GM12892 (cell line): ENCODE measurements around the gene LYSET.
"Not testable (repeated sequence)": the region's sequence is repeated elsewhere in the genome, so short reads cannot be mapped to it uniquely, and the experiment has no call there.

Experiments used
- DNase-seq: peaks from one replicate; pipeline ENCODE4 v3.0.0; 2011; ENCODE audit not compliant: insufficient read length
- FAIRE-seq: peaks from 2 replicates; lab custom pipeline; 2011; peaks lifted over from hg19 to GRCh38; lab: Jason Lieb, UNC
- POLR2A ChIP-seq: IDR thresholded peaks from 2 replicates; pipeline ENCODE4 v1.6.1; 2011; ENCODE audit warnings: low read depth, low read length, control low read depth
- POLR2AphosphoS5 ChIP-seq: IDR thresholded peaks from 2 replicates; pipeline ENCODE4 v1.6.1; 2011; ENCODE audit warnings: low read depth, low read length, control low read depth
- TAF1 ChIP-seq: IDR thresholded peaks from 2 replicates; pipeline ENCODE4 v1.6.1; 2011; ENCODE audit warnings: low read depth, mild to moderate bottlenecking, control low read depth, low read length, borderline replicate concordance

Gene LYSET

DNA sequence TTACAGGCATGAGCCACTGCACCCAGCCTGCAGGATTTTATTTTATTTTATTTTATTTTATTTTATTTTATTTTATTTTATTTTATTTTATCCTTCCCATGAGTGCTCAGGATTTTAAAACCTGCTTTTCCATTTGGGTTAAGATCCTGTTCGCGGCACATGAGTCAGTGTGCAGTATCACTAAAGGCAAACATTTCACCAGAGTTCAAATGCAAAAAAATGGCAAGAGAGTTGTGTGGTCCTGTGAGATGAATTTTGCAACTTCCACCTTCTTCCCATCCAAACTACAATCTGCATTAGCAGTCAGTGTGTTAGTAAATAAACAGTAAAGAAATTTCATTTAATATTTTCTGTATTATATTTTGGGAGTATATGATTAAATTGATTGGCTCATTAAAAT is 29.4 kb upstream of the LYSET start:
- TF ChIP-seq TAF1 (no peak), POLR2AphosphoS5 (no peak)
- no peak for FAIRE-seq
- DNase-seq = no peak

DNA sequence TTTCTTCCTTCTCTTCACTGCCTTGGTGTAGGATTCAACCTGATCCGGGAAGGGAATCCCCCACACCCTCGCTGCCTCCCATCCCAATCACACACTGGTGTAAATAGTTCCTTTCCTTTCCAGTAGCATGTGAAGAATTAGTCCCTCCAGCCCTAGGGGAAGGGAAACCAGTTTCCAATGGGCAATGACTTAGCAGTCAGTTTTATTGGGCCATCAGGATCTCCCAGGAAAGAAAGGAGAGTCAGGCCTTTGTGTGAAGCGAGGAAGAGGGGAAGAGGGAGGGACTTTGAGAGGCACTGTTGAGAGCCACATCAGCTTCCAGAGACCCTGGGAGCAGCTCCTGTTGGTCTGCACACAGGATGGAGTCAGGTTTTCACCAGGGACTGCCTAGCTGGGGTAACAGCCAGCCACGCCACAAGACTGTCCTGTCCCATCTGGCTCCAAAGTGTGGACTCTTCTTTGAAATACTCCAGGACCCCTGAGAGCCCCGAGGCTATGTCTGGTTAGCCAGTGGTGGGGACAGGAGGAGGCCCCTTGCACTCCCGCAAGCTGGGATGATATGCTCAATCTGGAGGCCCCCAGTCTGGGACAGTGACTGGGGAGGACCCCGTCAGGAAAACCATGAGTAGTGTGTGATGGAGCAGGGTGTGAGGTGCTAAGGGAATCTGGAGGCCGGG is 28.3 kb upstream of the LYSET start:
- TF ChIP-seq POLR2AphosphoS5 (no peak), POLR2A (no peak), TAF1 (no peak)
- no peak for FAIRE-seq
- DNase-seq = no peak

- not testable (repeated sequence) for FAIRE-seq, DNase-seq
Measured at GRCh38 chr14:93158349-93158748, 26.8 kb upstream of the LYSET start.

DNA sequence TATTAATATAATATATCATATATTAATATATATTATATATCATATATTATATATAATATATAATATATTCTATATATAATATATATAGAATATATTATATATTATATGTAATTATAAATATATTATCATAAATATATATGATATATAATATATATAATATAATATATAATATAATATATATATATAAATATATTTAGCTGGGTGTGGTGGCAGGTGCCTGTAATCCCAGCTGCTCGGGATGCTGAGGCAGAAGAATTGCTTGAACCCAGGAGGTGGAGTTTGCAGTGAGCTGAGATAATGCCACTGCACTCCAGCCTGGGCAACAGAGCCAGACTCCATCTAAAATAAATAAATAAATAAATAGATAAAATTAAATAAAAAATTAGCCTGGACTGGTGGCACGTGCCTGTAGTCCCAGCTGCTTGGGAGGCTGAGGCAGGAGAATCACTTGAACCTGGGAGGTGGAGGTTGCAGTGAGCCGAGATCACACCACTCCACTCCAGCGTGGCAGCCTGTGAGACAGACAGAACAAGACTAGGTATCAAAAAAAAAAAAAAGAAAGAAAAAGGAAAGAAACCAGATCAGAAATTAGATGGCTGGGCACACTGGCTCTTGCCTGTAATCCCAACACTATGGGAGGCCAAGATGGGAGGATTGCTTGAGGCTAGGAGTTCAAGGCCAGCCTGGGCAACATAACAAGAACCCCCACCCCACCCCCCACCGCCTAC is 25.3 kb upstream of the LYSET start:
- not testable (repeated sequence) for FAIRE-seq, DNase-seq

GRCh38 chr14:93160353-93160801 is 24.7 kb upstream of the LYSET start:
- TF ChIP-seq TAF1 = no peak
- no peak for TF ChIP-seq POLR2AphosphoS5
- TF ChIP-seq POLR2A = no peak
- DNase-seq (no peak), FAIRE-seq (no peak)

DNA sequence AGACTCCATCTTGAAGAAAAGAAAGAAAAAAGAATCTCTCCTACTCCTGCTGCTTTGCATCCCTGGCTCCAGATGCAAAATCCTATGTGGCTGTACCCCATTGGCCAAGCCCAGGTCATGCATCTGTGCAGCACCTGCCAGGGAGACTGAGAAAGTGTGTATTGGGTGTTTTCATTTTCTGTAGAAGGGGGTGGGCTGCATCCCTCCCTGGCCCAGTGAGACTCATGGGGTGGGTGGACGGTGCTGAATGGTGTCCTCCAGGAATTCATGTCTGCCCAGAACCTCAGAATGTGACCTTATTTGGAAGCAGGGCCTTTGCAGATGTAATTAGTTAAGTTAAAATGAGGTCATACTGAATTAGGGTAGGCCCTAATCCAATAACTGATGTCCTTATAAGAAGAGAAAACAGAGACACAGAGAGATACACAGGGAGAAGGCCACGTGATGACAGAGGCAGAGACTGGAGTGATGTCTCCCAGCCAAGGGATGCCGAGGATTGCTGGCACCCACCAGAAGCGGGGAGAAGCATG is 23.6 kb upstream of the LYSET start:
- DNase-seq = no peak
- FAIRE-seq = no peak
- TF ChIP-seq POLR2A (no peak), POLR2AphosphoS5 (no peak), TAF1 (no peak)

DNA sequence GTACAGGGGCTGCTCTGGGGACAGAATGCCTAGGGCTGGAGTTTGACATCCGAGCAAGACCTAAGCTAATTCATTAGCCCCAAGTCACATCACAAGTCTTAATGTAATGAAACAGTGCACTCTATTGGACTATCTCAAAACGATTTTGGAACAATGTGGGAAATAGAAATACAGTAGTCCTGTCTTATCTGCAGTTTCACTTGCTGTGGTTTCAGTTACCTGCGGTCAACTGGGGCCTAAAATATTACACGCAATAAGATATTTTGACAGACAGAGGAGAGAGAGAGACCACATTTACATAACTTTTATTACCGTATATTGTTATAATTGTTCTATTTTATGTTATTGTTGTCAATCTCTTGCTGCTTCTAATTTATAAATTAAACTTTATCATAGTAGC is 21.6 kb upstream of the LYSET start:
- no peak for FAIRE-seq
- TF ChIP-seq POLR2A = no peak
- no peak for TF ChIP-seq TAF1
- TF ChIP-seq POLR2AphosphoS5 = no peak
- DNase-seq = no peak

GRCh38 chr14:93165271-93166265 is 19.5 kb upstream of the LYSET start:
- FAIRE-seq, DNase-seq: not testable (repeated sequence)

- not testable (repeated sequence) for DNase-seq, FAIRE-seq
Measured at GRCh38 chr14:93168610-93169009, 16.5 kb upstream of the LYSET start.

- not testable (repeated sequence) for FAIRE-seq, DNase-seq
Measured at GRCh38 chr14:93169619-93170018, 15.5 kb upstream of the LYSET start.

DNA sequence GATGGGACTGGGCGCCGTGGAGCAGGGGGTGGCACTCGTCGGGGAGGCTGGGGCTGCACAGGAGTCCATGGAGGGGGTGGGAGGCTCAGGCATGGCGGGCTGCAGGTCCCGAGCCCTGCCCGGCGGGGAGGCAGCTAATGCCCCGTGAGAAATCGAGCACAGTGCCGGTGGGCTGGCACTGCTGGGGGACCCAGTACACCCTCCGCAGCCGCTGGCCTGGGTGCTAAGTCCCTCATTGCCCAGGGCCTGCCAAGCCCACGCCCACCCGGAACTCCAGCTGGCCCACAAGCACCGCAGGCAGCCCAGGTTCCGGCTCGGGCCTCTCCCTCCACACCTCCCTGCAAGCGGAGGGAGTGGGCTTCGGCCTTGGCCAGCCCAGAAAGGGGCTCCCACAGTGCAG is 15.0 kb upstream of the LYSET start:
- not testable (repeated sequence) for FAIRE-seq, DNase-seq

- DNase-seq (no peak), FAIRE-seq (no peak)
- no peak for TF ChIP-seq POLR2AphosphoS5
Measured at GRCh38 chr14:93171376-93171775, 13.7 kb upstream of the LYSET start.

DNA sequence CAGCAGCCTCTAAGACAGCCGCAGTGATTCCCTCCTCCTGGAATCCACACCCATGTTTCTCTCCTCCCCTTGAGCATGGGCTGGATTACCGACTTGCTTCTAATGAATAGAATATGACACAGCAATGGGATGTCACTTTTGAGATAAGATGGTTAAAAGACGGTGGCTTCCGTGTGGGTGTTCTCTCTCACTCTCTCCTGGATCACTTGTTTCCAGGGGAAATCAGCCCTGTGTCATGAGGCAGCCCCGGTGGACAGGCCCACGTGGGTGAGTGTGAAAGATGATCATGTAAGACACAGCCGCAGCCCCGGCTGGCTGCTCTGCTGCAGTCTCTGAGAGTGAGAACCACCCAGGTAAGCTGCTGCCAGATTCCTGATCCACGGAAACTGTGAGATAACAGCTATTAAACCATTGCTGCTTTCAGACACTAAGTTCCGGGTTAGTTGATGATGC is 11.1 kb upstream of the LYSET start:
- TF ChIP-seq POLR2AphosphoS5 (no peak), TAF1 (no peak), POLR2A (no peak)
- no peak for FAIRE-seq
- no peak for DNase-seq

- not testable (repeated sequence) for DNase-seq, FAIRE-seq
Measured at GRCh38 chr14:93174731-93175130, 10.4 kb upstream of the LYSET start.
